HepG2 (cell line): ENCODE results near the gene UNC93A. TPM values are rescaled to one million over a fixed set of nuclear protein-coding genes. Genes with fewer than 3 reads are reported as not detected.

Source experiments
- ATAC-seq: fragments of 200-7000 bp; cut with Tn5 transposase; 3 replicates; pipeline ENCODE4 v1.9.1; 2020; ENCODE audit warnings: mild to moderate bottlenecking, moderate library complexity
- BruUV-seq: library from RNA; stranded (reverse); fragments of 400-500 nt; replicated peaks from 2 replicates; lab custom pipeline; 2021; lab: Mats Ljungman, UMichigan
- CTCF ChIA-PET: fragments of 300-600 bp; formaldehyde crosslinking; extraction: SDS; loops from one replicate; lab custom pipeline; 2021; ENCODE audit warnings: low total read pairs, inconsistent platforms, low intra/inter-chr PET ratio; lab: Yijun Ruan, JAX
- POLR2A ChIA-PET: fragments of 350-600 bp; sonication (Branson Sonifier 250); formaldehyde crosslinking; loops from one replicate; lab custom pipeline; 2020; ENCODE audit warnings: antibody characterized with exemption, inconsistent platforms; lab: Yijun Ruan, JAX
- DNase-seq: peaks from one replicate; pipeline ENCODE4 v3.0.0-alpha.2; 2015; ENCODE audit warnings: low spot score
- FAIRE-seq: peaks from 3 replicates; lab custom pipeline; 2011; peaks lifted over from hg19 to GRCh38; lab: Jason Lieb, UNC
- H2AFZ ChIP-seq: one replicate; pipeline ENCODE4 v1.6.1; 2011; ENCODE audit warnings: low read length, inconsistent platforms
- H3K27ac ChIP-seq: fragments of 300-600 bp; 3 replicates; pipeline ENCODE4 v1.8.0; 2011; ENCODE audit warnings: mixed run types, mild to moderate bottlenecking, mixed read lengths, low read length, inconsistent platforms; ENCODE audit not compliant: insufficient read depth; ENCODE audit errors: extremely low read length
- H3K27me3 ChIP-seq, 2 experiments: fragments of 200-600 bp in 1 of 2; 2 replicates in 1 of 2; 3 replicates in 1 of 2; pipeline versions ENCODE4 v1.6.0 to v1.8.0; 2011; ENCODE audit warnings: low read length in 2 of 2, mild to moderate bottlenecking in 2 of 2, moderate library complexity in 2 of 2, inconsistent platforms in 1 of 2; ENCODE audit not compliant: insufficient read depth in 2 of 2, control insufficient read depth in 1 of 2
- H3K36me3 ChIP-seq, 2 experiments: fragments of 200-600 bp in 1 of 2; replicated peaks in 1 of 2; 2 replicates in 1 of 2; 3 replicates in 1 of 2; pipeline versions ENCODE4 v1.5.1 to v1.8.0; 2011; ENCODE audit warnings: low read length in 2 of 2, inconsistent platforms in 1 of 2; ENCODE audit not compliant: insufficient read depth in 2 of 2, control insufficient read depth in 1 of 2
- H3K4me1 ChIP-seq: 2 replicates; pipeline ENCODE4 v1.5.1; 2012; ENCODE audit warnings: low read length, inconsistent platforms; ENCODE audit not compliant: insufficient read depth
- H3K4me2 ChIP-seq: 2 replicates; pipeline ENCODE4 v1.6.0; 2011; ENCODE audit warnings: low read depth, low read length, inconsistent platforms
- H3K4me3 ChIP-seq, 3 experiments: fragments of 200-600 bp in 1 of 3; sonication (generic), shearing (Covaris generic) in 1 of 3; replicated peaks in 1 of 3; 2 replicates each; pipeline ENCODE4 v1.5.1; 2011 to 2016; ENCODE audit warnings: low read length in 3 of 3, inconsistent platforms in 2 of 3, low read depth in 2 of 3, mild to moderate bottlenecking in 2 of 3, control low read depth in 1 of 3, mixed read lengths in 1 of 3; ENCODE audit not compliant: insufficient read depth in 1 of 3
- H3K79me2 ChIP-seq: one replicate; pipeline ENCODE4 v1.6.1; 2011; ENCODE audit warnings: low read length, inconsistent platforms; ENCODE audit not compliant: insufficient read depth
- H3K9ac ChIP-seq: 2 replicates; pipeline ENCODE4 v1.6.0; 2011; ENCODE audit warnings: mild to moderate bottlenecking, low read depth, low read length, inconsistent platforms; ENCODE audit not compliant: insufficient read depth
- H3K9me3 ChIP-seq: 2 replicates; pipeline ENCODE4 v1.5.1; 2012; ENCODE audit warnings: mild to moderate bottlenecking, low read length
- H4K20me1 ChIP-seq: 2 replicates; pipeline ENCODE4 v1.6.0; 2011; ENCODE audit warnings: inconsistent platforms, mild to moderate bottlenecking, low read length, moderate library complexity; ENCODE audit not compliant: insufficient read depth
- FOXC1 ChIP-seq: sonication (generic); formaldehyde crosslinking; IDR thresholded peaks from 2 replicates; pipeline ENCODE4 v1.8.0; 2022; ENCODE audit warnings: mild to moderate bottlenecking, missing genetic modification reagents, borderline replicate concordance
- KDM1A ChIP-seq: IDR thresholded peaks from 2 replicates; pipeline ENCODE4 v1.6.1; 2016; ENCODE audit warnings: missing compliant biosample characterization
- NONO ChIP-seq, 2 experiments: fragments of 450-650 bp in 1 of 2; sonication (generic) in 1 of 2; formaldehyde crosslinking in 1 of 2; IDR thresholded peaks in 1 of 2; conservative IDR thresholded peaks in 1 of 2; 2 replicates each; pipeline versions ENCODE4 v1.6.1 to v1.8.0; 2017 to 2022; ENCODE audit warnings: mild to moderate bottlenecking in 1 of 2, missing genetic modification reagents in 1 of 2, moderate library complexity in 1 of 2
- NRL ChIP-seq: sonication (generic); formaldehyde crosslinking; IDR thresholded peaks from 2 replicates; pipeline ENCODE4 v1.5.0; 2020; ENCODE audit warnings: missing genetic modification reagents, mild to moderate bottlenecking, moderate library complexity, borderline replicate concordance
- RARG ChIP-seq: sonication (generic); formaldehyde crosslinking; IDR thresholded peaks from 2 replicates; pipeline ENCODE4 v1.4.0; 2020; ENCODE audit warnings: low read depth, mild to moderate bottlenecking, missing genetic modification reagents
- SOX5 ChIP-seq: IDR thresholded peaks from 2 replicates; pipeline ENCODE4 v1.6.1; 2016; ENCODE audit warnings: borderline replicate concordance
- STAT6 ChIP-seq: sonication (generic); formaldehyde crosslinking; IDR thresholded peaks from 2 replicates; pipeline ENCODE4 v1.4.0; 2020; ENCODE audit warnings: missing genetic modification reagents, mild to moderate bottlenecking, borderline replicate concordance
- ZFP82 ChIP-seq: sonication (generic); formaldehyde crosslinking; IDR thresholded peaks from 2 replicates; pipeline ENCODE4 v1.5.1; 2020; ENCODE audit warnings: mild to moderate bottlenecking, missing genetic modification reagents, borderline replicate concordance
- ZNF224 ChIP-seq: sonication (generic); formaldehyde crosslinking; IDR thresholded peaks from 2 replicates; pipeline ENCODE4 v1.5.0; 2020; ENCODE audit warnings: mild to moderate bottlenecking, missing genetic modification reagents
- ZNF263 ChIP-seq: sonication (generic); formaldehyde crosslinking; IDR thresholded peaks from 2 replicates; pipeline ENCODE4 v1.4.0; 2020; ENCODE audit warnings: missing genetic modification reagents
- ZNF326 ChIP-seq: sonication (generic); formaldehyde crosslinking; IDR thresholded peaks from 2 replicates; pipeline ENCODE4 v1.4.0; 2020; ENCODE audit warnings: missing genetic modification reagents, borderline replicate concordance
- ZNF598 ChIP-seq: sonication (generic); formaldehyde crosslinking; IDR thresholded peaks from 2 replicates; pipeline ENCODE4 v1.5.1; 2020; ENCODE audit warnings: mild to moderate bottlenecking, missing genetic modification reagents, borderline replicate concordance
- ZZZ3 ChIP-seq: sonication (generic); formaldehyde crosslinking; IDR thresholded peaks from 2 replicates; pipeline ENCODE4 v1.4.0; 2020; ENCODE audit warnings: missing genetic modification reagents, mild to moderate bottlenecking, borderline replicate concordance
- WGBS: methylation state at CpG from one replicate; pipeline ENCODE4 v1.1.6; 2017; ENCODE audit warnings: low lambda C conversion rate; 5-methylcytosine and 5-hydroxymethylcytosine counted together
- in situ Hi-C: cut with HindIII; loops from 2 replicates; pipeline ENCODE4 v1.10.0; 2017; ENCODE audit warnings: low pct_unique_long_range_greater_than_20kb; ENCODE audit not compliant: extremely low pct_ligation_motif_present
- intact Hi-C: fragments of 100-400 bp; cut with micrococcal nuclease; formaldehyde crosslinking; loops from one replicate; pipeline ENCODE4 v1.10.0; 2022; ENCODE audit not compliant: unreplicated experiment
- polyA plus RNA-seq, 8 experiments: library from polyadenylated mRNA; depleted of rRNA in 3 of 8; stranded (reverse) in 7 of 8; unstranded in 1 of 8; fragments of >200 nt; fragmentation: Illumina TruSeq in 4 of 8; extraction: Trizol in 4 of 8; gene quantifications; 2 replicates each; pipeline versions ENCODE4 v1.2.1 to v1.2.3, GENCODE V29; 2011 to 2016; ENCODE audit warnings: low read depth in 4 of 8, missing spikeins in 1 of 8, mixed read lengths in 1 of 8; ENCODE audit not compliant: insufficient read depth in 1 of 8
- total RNA-seq, 5 experiments: library from RNA; depleted of rRNA; stranded (reverse); fragments of >200 nt; fragmentation: Illumina TruSeq; extraction: Trizol; gene quantifications; 2 replicates each; pipeline ENCODE4 v1.2.3, GENCODE V29; 2016; ENCODE audit warnings: low read depth in 1 of 5
- TF ChIP-seq, protein P1 (sequence below): sonication (generic); formaldehyde crosslinking; IDR thresholded peaks from 2 replicates; pipeline ENCODE4 v1.4.0; 2020; ENCODE audit warnings: missing genetic modification reagents, borderline replicate concordance
- TF ChIP-seq, protein P2 (sequence below): sonication (generic); formaldehyde crosslinking; IDR thresholded peaks from 2 replicates; pipeline ENCODE4 v1.5.1; 2020; ENCODE audit warnings: missing genetic modification reagents, mild to moderate bottlenecking, borderline replicate concordance

Gene UNC93A
- total and polyA plus RNA-seq, 2 of the 13 experiments (the other 11 are each of a cell fraction or from before 2014, with no cell fraction given), result 11.0 to 42.7 TPM

GRCh38 chr6:167270499-167271311 is 20.4 kb upstream of the UNC93A start:
- intact Hi-C loops (no loop called here), in situ Hi-C loops (loop anchor here (5.0 kb wide), 1 partner anchor 33 kb away; no protein-coding TSS in a partner anchor)
- POLR2A ChIA-PET, result interaction anchor here (1.3 to 3.7 kb wide), 5 partner anchors 11 to 51 kb away, joined by 5 to 48 read pairs (median 20); no protein-coding TSS in a partner anchor
- no peak for ATAC-seq
- Histone ChIP-seq H3K27ac (no peak overlapping the region), H3K4me3 (no peak overlapping the region), H3K79me2 (no peaks in the 10 kb centered on the region), H3K4me2 (no peak overlapping the region), H3K4me1 (peaks cover 83% of the 10 kb centered on the region), H3K9me3 (no peaks in the 10 kb centered on the region), H4K20me1 (no peaks in the 10 kb centered on the region), H3K36me3 (no peaks in the 10 kb centered on the region), H3K9ac (no peak overlapping the region), H3K27me3 (no peaks in the 10 kb centered on the region), H2AFZ (no peak overlapping the region)
- FAIRE-seq, result no peak
- CTCF ChIA-PET, result no interaction called here
- no peak for DNase-seq
- WGBS, result 92% methylated on average over 26 of the region's 26 CpGs
- BruUV-seq, result no TSS peak
- TF ChIP-seq, protein P1, sequence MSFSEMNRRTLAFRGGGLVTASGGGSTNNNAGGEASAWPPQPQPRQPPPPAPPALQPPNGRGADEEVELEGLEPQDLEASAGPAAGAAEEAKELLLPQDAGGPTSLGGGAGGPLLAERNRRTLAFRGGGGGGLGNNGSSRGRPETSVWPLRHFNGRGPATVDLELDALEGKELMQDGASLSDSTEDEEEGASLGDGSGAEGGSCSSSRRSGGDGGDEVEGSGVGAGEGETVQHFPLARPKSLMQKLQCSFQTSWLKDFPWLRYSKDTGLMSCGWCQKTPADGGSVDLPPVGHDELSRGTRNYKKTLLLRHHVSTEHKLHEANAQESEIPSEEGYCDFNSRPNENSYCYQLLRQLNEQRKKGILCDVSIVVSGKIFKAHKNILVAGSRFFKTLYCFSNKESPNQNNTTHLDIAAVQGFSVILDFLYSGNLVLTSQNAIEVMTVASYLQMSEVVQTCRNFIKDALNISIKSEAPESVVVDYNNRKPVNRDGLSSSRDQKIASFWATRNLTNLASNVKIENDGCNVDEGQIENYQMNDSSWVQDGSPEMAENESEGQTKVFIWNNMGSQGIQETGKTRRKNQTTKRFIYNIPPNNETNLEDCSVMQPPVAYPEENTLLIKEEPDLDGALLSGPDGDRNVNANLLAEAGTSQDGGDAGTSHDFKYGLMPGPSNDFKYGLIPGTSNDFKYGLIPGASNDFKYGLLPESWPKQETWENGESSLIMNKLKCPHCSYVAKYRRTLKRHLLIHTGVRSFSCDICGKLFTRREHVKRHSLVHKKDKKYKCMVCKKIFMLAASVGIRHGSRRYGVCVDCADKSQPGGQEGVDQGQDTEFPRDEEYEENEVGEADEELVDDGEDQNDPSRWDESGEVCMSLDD (CRISPR knock-in tag), result no peak
- TF ChIP-seq KDM1A (CRISPR knock-in tag) (no peak), SOX5 (no peak), ZNF598 (CRISPR knock-in tag) (peak; percentile 53; the same call in 1 of the 2 replicates), STAT6 (no peak), FOXC1 (CRISPR knock-in tag) (no peak), ZZZ3 (CRISPR knock-in tag) (no peak), ZFP82 (CRISPR knock-in tag) (no peak), ZNF224 (CRISPR knock-in tag) (0 out of 2 replicates have a peak, but pooled peaks have one; percentile 19), NRL (CRISPR knock-in tag) (0 out of 2 replicates have a peak, but pooled peaks have one; percentile 76), NONO (IDR thresholded peaks at IDR 0.05) (no peak), NONO (CRISPR knock-in tag; conservative IDR thresholded peaks at IDR 0.05) (0 out of 2 replicates have a peak, but pooled peaks have one; percentile 41), ZNF326 (no peak), RARG (no peak), ZNF263 (CRISPR knock-in tag) (peak; percentile 60)
- TF ChIP-seq, protein P2, sequence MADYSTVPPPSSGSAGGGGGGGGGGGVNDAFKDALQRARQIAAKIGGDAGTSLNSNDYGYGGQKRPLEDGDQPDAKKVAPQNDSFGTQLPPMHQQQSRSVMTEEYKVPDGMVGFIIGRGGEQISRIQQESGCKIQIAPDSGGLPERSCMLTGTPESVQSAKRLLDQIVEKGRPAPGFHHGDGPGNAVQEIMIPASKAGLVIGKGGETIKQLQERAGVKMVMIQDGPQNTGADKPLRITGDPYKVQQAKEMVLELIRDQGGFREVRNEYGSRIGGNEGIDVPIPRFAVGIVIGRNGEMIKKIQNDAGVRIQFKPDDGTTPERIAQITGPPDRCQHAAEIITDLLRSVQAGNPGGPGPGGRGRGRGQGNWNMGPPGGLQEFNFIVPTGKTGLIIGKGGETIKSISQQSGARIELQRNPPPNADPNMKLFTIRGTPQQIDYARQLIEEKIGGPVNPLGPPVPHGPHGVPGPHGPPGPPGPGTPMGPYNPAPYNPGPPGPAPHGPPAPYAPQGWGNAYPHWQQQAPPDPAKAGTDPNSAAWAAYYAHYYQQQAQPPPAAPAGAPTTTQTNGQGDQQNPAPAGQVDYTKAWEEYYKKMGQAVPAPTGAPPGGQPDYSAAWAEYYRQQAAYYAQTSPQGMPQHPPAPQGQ (CRISPR knock-in tag), result no peak
